Fibroblast of gingiva (primary cell): ENCODE measurements around the gene MYO5C.

ENCODE experiments used
- DNase-seq: peaks from one replicate; pipeline ENCODE4 v3.0.0-alpha.2; 2011; ENCODE audit warnings: low read depth

The MYO5C gene

GRCh38 chr15:52207191-52207590 is 88.4 kb downstream of the MYO5C start:
- DNase-seq: no peak

- peak; percentile 23 for DNase-seq
Observed at GRCh38 chr15:52206446-52206845, 89.2 kb downstream of the MYO5C start.

- no peak for DNase-seq
Observed at GRCh38 chr15:52204657-52205056, 90.9 kb downstream of the MYO5C start.

- DNase-seq: no peak
Observed at GRCh38 chr15:52200831-52201365, 94.7 kb downstream of the MYO5C start.

GRCh38 chr15:52199271-52199670 is 96.3 kb downstream of the MYO5C start:
- no peak for DNase-seq

- DNase-seq: no peak
Observed at GRCh38 chr15:52196891-52197290, 98.7 kb downstream of the MYO5C start.

- DNase-seq: no peak
Observed at GRCh38 chr15:52193791-52194190, 101.8 kb downstream of the MYO5C start.

- DNase-seq: no peak
Observed at GRCh38 chr15:52193321-52193720, 102.3 kb downstream of the MYO5C start.

GRCh38 chr15:52191207-52191606 is 104.4 kb downstream of the MYO5C start, which contains the start of gene GNB5:
GNB5 (minus strand) TSS chr15:52191392; CDS start chr15:52184676, 6,716 bp downstream.
- no peak for DNase-seq

- DNase-seq: no peak
Observed at GRCh38 chr15:52186651-52187486, 108.7 kb downstream of the MYO5C start.

- no peak for DNase-seq
Observed at GRCh38 chr15:52185151-52185561, 110.4 kb downstream of the MYO5C start.

GRCh38 chr15:52184721-52185120 is 110.9 kb downstream of the MYO5C start:
- no peak for DNase-seq

GRCh38 chr15:52183562-52184173 is 111.9 kb downstream of the MYO5C start:
- DNase-seq: peak; percentile 20

GRCh38 chr15:52181938-52182780 is 113.4 kb downstream of the MYO5C start:
- no peak for DNase-seq

- DNase-seq: no peak
Observed at GRCh38 chr15:52180851-52181450, 114.7 kb downstream of the MYO5C start.

- no peak for DNase-seq
Observed at GRCh38 chr15:52180196-52180835, 115.3 kb downstream of the MYO5C start.

- peak; percentile 75 for DNase-seq
Observed at GRCh38 chr15:52179278-52180195, 116.1 kb downstream of the MYO5C start.

GRCh38 chr15:52178765-52179164 is 116.8 kb downstream of the MYO5C start:
- DNase-seq: no peak

- DNase-seq: no peak
Observed at GRCh38 chr15:52172869-52173268, 122.7 kb downstream of the MYO5C start.

- no peak for DNase-seq
Observed at GRCh38 chr15:52171807-52172206, 123.8 kb downstream of the MYO5C start.
